Memory B cell (primary cell): ENCODE data around the gene POGZ.
A peak's percentile ranks its signal among the peaks of the same experiment; 100 is the strongest.

ENCODE experiments used
- ATAC-seq: fragments of 150-1000 bp; cut with Tn5 transposase; 2 replicates; pipeline ENCODE4 v1.10.0; 2021; ENCODE audit warnings: low read depth, mild to moderate bottlenecking, moderate library complexity
- DNase-seq, 2 donors: peaks; one replicate each; pipeline ENCODE4 v3.0.0; 2022; ENCODE audit warnings: low spot score in 2 of 2
- H3K27ac Mint-ChIP-seq: one replicate; pipeline ENCODE4 v1.8.0; 2022; ENCODE audit warnings: mild to moderate bottlenecking, moderate library complexity, mixed read lengths
- H3K27me3 Mint-ChIP-seq: one replicate; pipeline ENCODE4 v1.8.0; 2022; ENCODE audit warnings: mixed read lengths
- H3K36me3 Mint-ChIP-seq: one replicate; pipeline ENCODE4 v1.8.0; 2022; ENCODE audit warnings: mild to moderate bottlenecking, mixed read lengths
- H3K4me1 Mint-ChIP-seq: one replicate; pipeline ENCODE4 v1.8.0; 2022; ENCODE audit warnings: mixed read lengths
- H3K4me3 Mint-ChIP-seq: one replicate; pipeline ENCODE4 v1.8.0; 2022; ENCODE audit warnings: mild to moderate bottlenecking, moderate library complexity, mixed read lengths
- H3K9me3 Mint-ChIP-seq: one replicate; pipeline ENCODE4 v1.8.0; 2022; ENCODE audit warnings: mixed read lengths

The POGZ gene, protein sequence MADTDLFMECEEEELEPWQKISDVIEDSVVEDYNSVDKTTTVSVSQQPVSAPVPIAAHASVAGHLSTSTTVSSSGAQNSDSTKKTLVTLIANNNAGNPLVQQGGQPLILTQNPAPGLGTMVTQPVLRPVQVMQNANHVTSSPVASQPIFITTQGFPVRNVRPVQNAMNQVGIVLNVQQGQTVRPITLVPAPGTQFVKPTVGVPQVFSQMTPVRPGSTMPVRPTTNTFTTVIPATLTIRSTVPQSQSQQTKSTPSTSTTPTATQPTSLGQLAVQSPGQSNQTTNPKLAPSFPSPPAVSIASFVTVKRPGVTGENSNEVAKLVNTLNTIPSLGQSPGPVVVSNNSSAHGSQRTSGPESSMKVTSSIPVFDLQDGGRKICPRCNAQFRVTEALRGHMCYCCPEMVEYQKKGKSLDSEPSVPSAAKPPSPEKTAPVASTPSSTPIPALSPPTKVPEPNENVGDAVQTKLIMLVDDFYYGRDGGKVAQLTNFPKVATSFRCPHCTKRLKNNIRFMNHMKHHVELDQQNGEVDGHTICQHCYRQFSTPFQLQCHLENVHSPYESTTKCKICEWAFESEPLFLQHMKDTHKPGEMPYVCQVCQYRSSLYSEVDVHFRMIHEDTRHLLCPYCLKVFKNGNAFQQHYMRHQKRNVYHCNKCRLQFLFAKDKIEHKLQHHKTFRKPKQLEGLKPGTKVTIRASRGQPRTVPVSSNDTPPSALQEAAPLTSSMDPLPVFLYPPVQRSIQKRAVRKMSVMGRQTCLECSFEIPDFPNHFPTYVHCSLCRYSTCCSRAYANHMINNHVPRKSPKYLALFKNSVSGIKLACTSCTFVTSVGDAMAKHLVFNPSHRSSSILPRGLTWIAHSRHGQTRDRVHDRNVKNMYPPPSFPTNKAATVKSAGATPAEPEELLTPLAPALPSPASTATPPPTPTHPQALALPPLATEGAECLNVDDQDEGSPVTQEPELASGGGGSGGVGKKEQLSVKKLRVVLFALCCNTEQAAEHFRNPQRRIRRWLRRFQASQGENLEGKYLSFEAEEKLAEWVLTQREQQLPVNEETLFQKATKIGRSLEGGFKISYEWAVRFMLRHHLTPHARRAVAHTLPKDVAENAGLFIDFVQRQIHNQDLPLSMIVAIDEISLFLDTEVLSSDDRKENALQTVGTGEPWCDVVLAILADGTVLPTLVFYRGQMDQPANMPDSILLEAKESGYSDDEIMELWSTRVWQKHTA (N-terminal part only)

DNA sequence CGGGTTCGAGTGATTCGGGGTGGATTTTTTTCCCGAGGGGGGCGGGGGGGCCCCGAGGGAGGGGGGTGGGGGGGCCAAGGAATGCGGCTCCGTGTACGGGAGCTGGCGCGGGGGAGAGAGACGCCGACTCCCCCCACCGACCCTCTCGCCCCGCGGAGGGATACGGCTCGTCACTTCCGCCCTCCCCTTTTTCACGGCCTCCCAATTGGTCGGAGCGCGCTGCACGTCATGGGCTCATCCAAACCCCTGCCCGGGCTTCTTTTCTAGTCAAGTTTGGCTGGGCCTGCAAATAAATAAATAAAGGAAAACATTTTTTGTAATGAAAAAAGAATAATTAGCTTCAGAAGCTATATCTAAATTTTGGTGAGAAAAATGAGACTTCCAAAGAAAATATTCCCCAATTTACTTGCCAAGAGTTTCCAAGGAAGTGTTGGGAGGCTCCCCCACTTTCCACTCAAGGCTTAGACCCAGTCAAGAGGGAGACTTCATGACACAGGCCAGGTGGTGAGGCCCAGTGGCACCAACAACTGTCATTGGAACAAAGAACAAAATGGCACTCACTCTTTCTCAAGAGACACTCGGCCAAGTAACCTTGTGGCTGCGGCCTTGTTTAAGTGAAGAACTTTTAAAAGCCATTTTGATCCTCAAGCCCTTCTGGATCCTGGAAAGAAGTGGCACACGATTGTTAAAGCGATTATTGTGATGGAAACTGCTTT is at the start of gene POGZ:
Gene POGZ, minus strand, starts transcription at position 164 of the 716 bp plus-strand sequence. CDS start 17,290 bp downstream, outside the sequence.
- Mint-ChIP-seq H3K4me1 (peaks cover 13% of the 10 kb centered on the region), H3K4me3 (peak within 1 kb of the TSS; percentile 98), H3K9me3 (no peaks in the 10 kb centered on the region), H3K27me3 (peaks cover 15% of the 10 kb centered on the region), H3K36me3 (peaks cover 2% of the 10 kb centered on the region), H3K27ac (peak within 1 kb of the TSS; percentile 96)
- peak; percentile 74 for ATAC-seq
- DNase-seq: peak; percentile 91

DNA sequence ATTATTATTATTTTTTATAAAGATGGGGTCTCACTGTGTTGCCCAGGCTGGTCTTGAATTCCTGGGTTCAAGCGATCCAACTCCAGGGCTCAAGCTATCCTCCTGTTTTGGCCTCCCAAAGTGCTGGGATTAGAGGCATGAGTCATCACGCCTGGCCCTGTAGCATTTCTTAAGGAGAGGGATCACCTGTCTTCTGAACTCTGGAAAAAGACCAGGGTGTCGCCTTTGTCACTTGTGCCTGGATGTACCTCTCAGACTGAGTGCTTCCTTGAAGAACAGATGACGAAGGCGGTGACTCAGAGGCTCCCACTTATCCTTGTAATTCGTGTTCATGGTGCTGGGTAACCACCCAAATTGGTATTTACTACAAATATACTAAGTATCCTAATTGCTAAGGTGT is 49.5 kb upstream of the POGZ start:
- no peaks in the 10 kb centered on the region for H3K27me3 Mint-ChIP-seq

DNA sequence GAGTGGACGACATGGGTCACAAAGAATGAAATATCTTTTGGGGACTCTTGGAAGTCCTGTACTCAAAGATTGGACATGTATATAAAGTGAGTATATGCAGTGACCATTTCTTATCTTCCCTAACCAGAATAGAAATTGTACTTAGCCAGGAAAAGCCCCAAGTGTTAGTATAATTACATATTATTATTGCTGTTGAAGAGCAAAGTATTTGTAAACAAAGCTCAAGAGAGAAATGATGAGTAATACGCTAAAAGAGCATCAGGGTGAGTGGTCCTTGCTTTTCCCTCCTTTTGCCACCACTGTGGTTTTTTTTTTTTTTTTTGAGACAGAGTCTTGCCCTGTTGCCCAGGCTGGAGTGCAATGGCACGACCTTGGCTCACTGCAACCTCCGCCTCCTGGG is 45.5 kb upstream of the POGZ start:
- no peak overlapping the region for H3K27ac Mint-ChIP-seq
- ATAC-seq: no peak
- H3K27me3 Mint-ChIP-seq: no peaks in the 10 kb centered on the region
- DNase-seq: no peak
- no peak overlapping the region for H3K4me3 Mint-ChIP-seq
- H3K9me3 Mint-ChIP-seq: no peaks in the 10 kb centered on the region
- no peaks in the 10 kb centered on the region for H3K4me1 Mint-ChIP-seq
- H3K36me3 Mint-ChIP-seq: no peaks in the 10 kb centered on the region

More for the DNA sequence above, 49.5 kb upstream of the POGZ start:
- H3K4me1 Mint-ChIP-seq: peaks cover 6% of the 10 kb centered on the region
- no peaks in the 10 kb centered on the region for H3K36me3 Mint-ChIP-seq
- no peak for DNase-seq
- no peak overlapping the region for H3K27ac Mint-ChIP-seq
- no peak for ATAC-seq
- H3K9me3 Mint-ChIP-seq: no peaks in the 10 kb centered on the region
- H3K4me3 Mint-ChIP-seq: no peak overlapping the region

DNA sequence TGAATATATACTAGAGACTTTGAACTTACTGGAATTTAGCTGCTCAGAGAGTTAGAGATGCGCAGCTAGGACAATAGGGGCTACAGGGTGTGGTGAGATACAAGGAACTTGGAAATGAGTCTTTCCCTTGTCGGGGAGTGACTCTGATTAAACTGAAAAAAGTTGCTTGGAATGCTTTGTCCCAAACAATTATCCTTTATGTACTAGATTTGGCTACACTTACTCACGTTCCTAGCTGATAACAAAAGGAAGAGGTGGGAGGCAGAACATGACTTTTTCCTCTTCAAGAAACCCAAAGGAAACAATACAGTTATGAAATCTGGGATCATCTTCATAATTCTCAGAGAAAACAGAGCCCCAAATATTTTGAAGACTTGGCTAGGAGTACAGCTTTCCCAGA is 45.0 kb upstream of the POGZ start:
- Mint-ChIP-seq H3K27me3 (no peaks in the 10 kb centered on the region), H3K4me1 (no peaks in the 10 kb centered on the region), H3K27ac (no peak overlapping the region), H3K4me3 (no peak overlapping the region), H3K9me3 (no peaks in the 10 kb centered on the region), H3K36me3 (no peaks in the 10 kb centered on the region)
- ATAC-seq (no peak), DNase-seq (no peak)

DNA sequence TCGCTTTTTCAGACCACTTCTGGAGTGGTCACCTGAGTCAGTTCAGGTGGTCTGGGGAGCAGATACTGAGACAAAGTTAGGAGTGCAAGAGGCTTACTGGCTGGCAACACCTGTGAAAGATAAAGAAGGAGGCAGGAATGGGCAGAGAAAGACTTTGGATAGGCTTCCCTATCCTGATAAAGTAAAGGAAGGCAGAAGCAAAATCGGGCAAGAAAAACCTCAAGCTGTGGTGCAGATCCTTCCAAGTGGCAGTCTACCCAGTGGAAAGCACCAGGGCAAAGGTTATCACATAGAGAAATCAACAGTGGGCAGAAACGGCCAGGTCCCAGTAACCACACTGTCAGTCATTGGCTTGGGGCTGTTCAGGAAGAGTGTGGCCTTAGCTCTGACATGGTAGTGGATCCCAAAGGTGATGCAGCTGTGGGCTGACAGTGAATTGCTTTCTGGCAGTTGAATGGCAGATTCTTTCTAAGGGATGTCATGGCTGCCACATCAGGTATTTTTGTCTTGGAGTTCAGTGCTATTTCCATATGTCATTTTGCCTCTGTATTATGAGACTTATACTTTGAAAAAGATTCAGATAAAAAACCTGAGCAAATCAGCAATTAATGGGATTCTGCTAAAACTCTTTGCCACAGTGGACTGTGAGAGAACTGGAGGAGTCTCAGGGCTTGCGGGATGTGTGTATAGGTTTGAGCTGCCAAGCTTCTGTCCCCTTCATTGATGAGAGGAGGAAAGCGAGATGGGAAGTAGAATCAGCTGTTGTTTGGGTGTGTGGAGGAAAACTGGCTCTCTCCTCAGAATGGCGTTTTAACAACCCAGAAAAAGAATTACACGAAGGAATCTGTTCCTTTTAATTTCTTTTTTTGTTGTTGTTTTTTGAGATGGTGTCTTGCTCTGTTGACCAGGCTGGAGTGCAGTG is 43.8 kb upstream of the POGZ start:
- H3K9me3 Mint-ChIP-seq: no peaks in the 10 kb centered on the region
- H3K4me1 Mint-ChIP-seq: no peaks in the 10 kb centered on the region
- H3K27me3 Mint-ChIP-seq: no peaks in the 10 kb centered on the region
- DNase-seq (no peak), ATAC-seq (no peak)
- no peaks in the 10 kb centered on the region for H3K36me3 Mint-ChIP-seq
- H3K27ac Mint-ChIP-seq: no peak overlapping the region
- H3K4me3 Mint-ChIP-seq: no peak overlapping the region

DNA sequence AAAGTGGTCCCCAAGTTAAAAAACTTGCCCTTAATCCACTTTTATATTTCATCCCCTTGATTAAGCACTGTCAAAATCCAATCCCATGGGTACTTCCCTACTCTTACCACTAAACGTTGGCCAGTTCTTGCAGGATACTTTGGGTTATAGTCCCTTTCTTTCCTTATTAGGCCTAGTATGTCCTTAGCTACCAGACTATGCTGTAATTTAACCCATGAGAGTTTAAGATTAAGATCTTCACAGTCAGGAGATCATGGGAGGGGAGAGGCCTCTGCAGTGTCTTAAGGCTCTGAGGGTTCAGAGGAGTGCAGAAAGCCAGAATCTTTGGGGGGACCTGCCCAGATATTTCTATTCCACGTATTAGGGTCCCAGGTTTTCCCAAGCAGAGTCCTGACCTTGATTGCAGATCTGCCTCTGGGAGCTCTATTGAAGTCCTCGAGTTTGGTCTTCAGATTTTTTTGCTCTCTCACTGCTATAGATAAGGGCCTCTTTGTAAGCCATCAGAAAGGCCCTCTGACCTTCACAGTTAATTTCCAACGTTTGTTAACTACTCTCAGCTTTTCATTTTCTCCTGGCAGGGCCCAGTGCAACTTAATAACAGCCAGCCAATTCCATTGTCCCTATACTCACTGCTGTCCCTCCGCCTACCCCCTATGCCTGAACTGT is 42.9 kb upstream of the POGZ start:
- no peak for DNase-seq
- Mint-ChIP-seq H3K27ac (no peak overlapping the region), H3K9me3 (no peaks in the 10 kb centered on the region), H3K4me3 (no peak overlapping the region), H3K36me3 (no peaks in the 10 kb centered on the region), H3K4me1 (no peaks in the 10 kb centered on the region), H3K27me3 (no peaks in the 10 kb centered on the region)
- no peak for ATAC-seq

DNA sequence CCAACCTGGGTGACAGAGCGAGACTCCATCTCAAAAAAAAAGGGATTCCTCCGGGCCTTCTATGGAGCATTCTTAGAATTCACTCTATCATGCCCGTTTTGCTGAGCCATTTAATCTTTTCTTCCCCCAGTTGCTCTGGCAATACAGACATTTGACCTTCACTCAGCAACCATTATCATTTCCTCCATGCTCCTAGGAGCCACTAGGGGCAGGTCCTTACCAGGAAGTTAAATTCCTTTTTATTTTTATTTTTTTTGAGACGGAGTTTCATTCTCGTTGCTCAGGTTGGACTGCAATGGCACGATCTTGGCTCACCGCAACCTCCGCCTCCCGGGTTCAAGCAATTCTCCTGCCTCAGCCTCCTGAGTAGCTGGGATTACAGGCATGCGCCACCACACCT is 42.2 kb upstream of the POGZ start:
- Mint-ChIP-seq H3K27ac (no peak overlapping the region), H3K4me3 (no peak overlapping the region), H3K27me3 (no peaks in the 10 kb centered on the region), H3K9me3 (no peaks in the 10 kb centered on the region), H3K36me3 (no peaks in the 10 kb centered on the region), H3K4me1 (no peaks in the 10 kb centered on the region)
- DNase-seq (no peak), ATAC-seq (no peak)

DNA sequence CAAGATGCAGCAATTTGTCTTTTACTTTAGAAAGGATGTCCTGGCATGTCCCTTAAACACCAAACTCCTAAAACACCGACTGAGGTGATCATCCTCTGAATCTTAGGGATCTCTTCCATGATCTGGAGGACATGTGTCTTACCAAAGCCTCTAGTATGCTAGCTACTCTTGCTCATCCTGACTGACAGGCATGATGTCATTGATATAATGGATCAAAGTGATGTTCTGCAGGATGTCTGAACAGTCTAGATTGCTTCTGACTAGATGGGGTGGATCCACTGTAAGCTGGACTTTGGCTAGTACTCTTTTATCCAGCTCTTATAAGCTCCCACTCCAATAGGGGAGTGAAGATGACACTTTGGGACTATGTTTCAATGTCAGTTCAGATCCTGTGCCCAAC is 40.6 kb upstream of the POGZ start:
- H3K9me3 Mint-ChIP-seq: no peaks in the 10 kb centered on the region
- DNase-seq (no peak), ATAC-seq (no peak)
- H3K36me3 Mint-ChIP-seq: no peaks in the 10 kb centered on the region
- no peak overlapping the region for H3K4me3 Mint-ChIP-seq
- no peaks in the 10 kb centered on the region for H3K27me3 Mint-ChIP-seq
- H3K4me1 Mint-ChIP-seq: no peaks in the 10 kb centered on the region
- H3K27ac Mint-ChIP-seq: no peak overlapping the region

DNA sequence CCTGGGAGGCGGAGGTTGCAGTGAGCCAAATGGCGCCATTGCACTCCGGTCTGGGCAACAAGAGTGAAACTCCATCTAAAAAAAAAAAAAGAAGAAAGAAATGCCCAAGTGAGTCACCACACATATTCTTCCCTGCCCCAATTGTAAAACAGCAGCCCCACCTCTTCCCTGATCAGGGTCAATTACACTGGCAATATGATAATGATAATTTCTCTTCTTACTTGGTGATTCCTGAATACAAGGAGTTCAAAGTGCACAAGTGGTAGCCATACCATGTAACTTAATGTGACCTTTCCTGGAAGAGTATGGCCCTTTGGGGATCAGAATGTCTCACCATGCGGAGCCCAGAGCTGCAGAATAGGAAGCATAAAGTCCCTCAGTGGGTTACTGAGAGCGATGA is 40.1 kb upstream of the POGZ start:
- Mint-ChIP-seq H3K4me1 (no peaks in the 10 kb centered on the region), H3K27ac (no peak overlapping the region)

DNA sequence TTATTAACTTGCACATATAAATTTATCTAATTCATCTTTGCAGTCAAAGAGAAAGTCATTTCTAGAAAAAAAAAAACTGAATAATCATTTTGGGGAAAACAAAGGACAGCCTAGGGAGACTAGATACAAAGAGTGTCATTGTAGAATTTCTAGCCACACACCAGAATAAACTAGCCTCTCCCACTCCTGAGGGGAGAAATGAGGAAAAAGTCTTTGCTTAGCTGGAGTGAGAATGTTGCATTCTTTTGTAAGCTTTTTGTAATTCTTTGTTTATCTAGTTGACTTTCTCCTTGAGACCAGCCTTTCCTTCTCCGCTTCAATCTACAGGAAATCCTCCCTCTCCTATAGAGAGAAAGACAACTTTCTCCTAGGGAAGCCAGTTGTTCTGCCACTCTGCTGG is 36.0 kb upstream of the POGZ start:
- ATAC-seq (no peak), DNase-seq (no peak)
- Mint-ChIP-seq H3K9me3 (no peaks in the 10 kb centered on the region), H3K4me3 (no peak overlapping the region), H3K4me1 (no peaks in the 10 kb centered on the region), H3K36me3 (no peaks in the 10 kb centered on the region), H3K27me3 (no peaks in the 10 kb centered on the region), H3K27ac (no peak overlapping the region)

More for the DNA sequence above, 40.1 kb upstream of the POGZ start:
- H3K4me3 Mint-ChIP-seq: no peak overlapping the region
- DNase-seq (no peak), ATAC-seq (no peak)
- H3K36me3 Mint-ChIP-seq: no peaks in the 10 kb centered on the region
- H3K9me3 Mint-ChIP-seq: no peaks in the 10 kb centered on the region
- no peaks in the 10 kb centered on the region for H3K27me3 Mint-ChIP-seq

DNA sequence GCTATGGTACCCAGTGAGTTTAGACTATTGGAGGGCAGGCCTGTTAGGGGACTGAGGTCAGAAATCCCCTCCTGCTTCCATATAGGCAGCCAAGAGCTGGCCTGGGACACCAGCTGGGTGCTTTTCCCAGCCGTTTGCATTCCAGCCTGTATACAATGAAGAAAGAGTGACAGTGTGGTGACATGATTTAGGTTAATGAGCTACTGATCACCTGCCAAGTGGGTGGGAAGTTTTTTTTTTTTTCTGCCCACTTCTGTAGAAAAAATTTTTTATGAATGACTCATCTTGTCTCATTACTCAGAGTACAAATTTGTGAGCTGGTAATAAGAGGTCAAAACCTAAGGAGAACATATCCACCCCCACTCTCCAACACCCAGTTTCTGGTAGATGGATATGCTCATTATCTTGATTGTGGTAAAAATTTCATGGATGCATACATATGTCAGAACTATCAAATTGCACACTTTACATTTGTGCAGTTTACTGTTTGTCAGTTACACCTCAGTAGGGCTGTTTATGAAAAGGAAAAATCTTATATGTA is 35.5 kb upstream of the POGZ start:
- no peak overlapping the region for H3K27ac Mint-ChIP-seq
- ATAC-seq: no peak
- H3K4me1 Mint-ChIP-seq: no peaks in the 10 kb centered on the region

DNA sequence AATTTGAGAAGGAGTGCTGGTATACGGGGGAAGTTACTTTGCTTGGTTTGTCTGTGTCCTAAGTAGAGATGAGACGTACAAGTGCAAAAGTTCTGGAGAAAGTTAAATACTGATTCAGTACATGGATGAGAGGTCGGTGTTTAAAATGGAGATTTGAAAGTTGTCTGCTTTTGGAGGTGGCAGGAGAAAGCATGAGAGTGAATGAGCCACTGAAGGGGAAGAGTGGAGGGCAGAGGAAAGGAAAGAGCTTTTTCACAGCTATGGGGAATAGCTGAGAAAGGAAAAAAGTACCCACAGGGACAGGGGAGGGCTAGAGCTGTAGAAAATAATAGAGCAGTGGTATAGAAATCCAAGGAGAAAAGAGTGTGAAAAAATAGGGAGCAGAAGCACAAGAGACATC is 33.7 kb upstream of the POGZ start:
- Mint-ChIP-seq H3K27me3 (no peaks in the 10 kb centered on the region), H3K27ac (no peak overlapping the region), H3K4me3 (no peak overlapping the region), H3K9me3 (no peaks in the 10 kb centered on the region), H3K4me1 (no peaks in the 10 kb centered on the region), H3K36me3 (no peaks in the 10 kb centered on the region)
- DNase-seq (no peak), ATAC-seq (no peak)

More for the DNA sequence above, 35.5 kb upstream of the POGZ start:
- no peaks in the 10 kb centered on the region for H3K9me3 Mint-ChIP-seq
- H3K4me3 Mint-ChIP-seq: no peak overlapping the region
- no peaks in the 10 kb centered on the region for H3K36me3 Mint-ChIP-seq
- DNase-seq: no peak
- H3K27me3 Mint-ChIP-seq: no peaks in the 10 kb centered on the region
